Choroid plexus epithelial cell (primary cell): Measurements from ENCODE around the gene SLC6A7.

Source experiments
- DNase-seq: peaks from one replicate; pipeline ENCODE4 v3.0.0-alpha.2; 2010; ENCODE audit warnings: low read depth
- H3K4me3 ChIP-seq: 2 replicates; pipeline ENCODE4 v1.5.1; 2011; ENCODE audit warnings: low read depth, mild to moderate bottlenecking, control low read depth, low read length, moderate library complexity
- TF ChIP-seq, protein P1 (sequence below): conservative IDR thresholded peaks from 2 replicates; pipeline ENCODE4 v1.5.1; 2011; ENCODE audit warnings: low read depth, mild to moderate bottlenecking, control low read depth, inconsistent platforms, low read length, moderate library complexity

Gene SLC6A7

DNA sequence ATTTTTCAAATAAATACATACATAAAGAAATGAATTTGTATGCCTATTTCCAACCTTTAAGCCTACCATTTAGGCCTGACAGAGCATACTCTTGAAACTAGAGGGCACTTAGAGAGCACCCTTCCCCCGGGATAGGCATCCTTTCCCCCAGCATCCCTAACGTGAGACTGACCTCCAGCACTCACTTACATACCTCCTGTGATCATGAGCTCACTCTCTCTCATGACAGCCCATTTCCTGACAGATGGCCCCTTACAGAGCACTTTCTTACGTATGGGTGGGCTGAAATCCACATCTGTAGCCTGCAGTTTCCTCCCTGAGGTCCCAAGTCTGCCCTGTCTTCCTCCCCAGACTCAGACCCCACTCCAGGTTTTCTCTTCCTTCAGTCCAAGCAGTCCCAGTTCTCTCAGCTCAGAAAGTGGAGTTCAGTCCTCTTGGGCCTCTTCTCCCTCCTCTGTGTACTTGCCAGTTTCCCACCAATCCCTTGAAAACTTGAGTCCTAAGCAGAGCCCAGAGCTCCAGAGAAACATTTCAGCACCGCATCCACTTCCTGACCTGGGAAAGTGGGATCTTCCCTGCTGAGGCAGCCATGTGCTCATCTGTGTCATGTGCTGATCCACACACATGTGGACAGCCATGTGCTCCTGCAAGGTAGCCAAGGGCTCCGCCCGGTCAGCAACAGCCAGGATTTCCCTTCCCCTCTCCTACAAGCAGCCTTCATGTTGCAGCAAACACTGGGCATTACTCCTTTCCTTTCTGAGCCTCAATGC is 25.5 kb upstream of the SLC6A7 start:
- DNase-seq, result peak; percentile 35
- TF ChIP-seq, protein P1, sequence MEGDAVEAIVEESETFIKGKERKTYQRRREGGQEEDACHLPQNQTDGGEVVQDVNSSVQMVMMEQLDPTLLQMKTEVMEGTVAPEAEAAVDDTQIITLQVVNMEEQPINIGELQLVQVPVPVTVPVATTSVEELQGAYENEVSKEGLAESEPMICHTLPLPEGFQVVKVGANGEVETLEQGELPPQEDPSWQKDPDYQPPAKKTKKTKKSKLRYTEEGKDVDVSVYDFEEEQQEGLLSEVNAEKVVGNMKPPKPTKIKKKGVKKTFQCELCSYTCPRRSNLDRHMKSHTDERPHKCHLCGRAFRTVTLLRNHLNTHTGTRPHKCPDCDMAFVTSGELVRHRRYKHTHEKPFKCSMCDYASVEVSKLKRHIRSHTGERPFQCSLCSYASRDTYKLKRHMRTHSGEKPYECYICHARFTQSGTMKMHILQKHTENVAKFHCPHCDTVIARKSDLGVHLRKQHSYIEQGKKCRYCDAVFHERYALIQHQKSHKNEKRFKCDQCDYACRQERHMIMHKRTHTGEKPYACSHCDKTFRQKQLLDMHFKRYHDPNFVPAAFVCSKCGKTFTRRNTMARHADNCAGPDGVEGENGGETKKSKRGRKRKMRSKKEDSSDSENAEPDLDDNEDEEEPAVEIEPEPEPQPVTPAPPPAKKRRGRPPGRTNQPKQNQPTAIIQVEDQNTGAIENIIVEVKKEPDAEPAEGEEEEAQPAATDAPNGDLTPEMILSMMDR, result no peak
- no peak overlapping the region for H3K4me3 ChIP-seq

DNA sequence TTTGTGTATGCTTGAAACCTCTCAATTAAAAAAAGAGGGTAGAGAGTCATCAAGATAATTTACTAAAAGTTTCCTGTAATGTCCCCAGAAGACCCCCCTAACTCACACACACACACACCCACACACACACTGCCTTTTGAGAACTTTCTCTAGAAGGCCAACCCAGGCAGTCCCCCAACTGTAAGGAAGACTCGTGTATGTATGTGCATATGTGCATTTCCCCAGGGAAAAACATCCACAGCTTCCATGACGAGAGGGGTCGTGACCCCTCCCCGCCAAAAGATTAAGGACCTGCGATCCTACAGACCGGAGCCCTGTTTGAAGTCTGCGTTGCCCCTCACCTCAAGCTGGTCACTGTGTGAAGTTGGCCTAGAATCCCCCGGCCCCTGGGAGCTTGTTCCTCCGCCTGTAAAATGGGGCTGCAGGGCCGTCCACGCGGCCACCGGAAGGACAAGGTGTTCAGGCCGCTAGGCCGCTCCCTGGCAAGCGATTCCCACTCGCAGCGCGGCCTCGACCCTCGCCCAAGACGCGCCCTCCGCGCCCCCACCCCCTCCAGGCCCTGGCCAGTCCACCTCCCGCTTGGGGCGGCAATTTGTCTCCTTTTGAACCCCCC is 23.7 kb upstream of the SLC6A7 start:
- no peak overlapping the region for H3K4me3 ChIP-seq
- DNase-seq, result no peak
- TF ChIP-seq, protein P1, result no peak

DNA sequence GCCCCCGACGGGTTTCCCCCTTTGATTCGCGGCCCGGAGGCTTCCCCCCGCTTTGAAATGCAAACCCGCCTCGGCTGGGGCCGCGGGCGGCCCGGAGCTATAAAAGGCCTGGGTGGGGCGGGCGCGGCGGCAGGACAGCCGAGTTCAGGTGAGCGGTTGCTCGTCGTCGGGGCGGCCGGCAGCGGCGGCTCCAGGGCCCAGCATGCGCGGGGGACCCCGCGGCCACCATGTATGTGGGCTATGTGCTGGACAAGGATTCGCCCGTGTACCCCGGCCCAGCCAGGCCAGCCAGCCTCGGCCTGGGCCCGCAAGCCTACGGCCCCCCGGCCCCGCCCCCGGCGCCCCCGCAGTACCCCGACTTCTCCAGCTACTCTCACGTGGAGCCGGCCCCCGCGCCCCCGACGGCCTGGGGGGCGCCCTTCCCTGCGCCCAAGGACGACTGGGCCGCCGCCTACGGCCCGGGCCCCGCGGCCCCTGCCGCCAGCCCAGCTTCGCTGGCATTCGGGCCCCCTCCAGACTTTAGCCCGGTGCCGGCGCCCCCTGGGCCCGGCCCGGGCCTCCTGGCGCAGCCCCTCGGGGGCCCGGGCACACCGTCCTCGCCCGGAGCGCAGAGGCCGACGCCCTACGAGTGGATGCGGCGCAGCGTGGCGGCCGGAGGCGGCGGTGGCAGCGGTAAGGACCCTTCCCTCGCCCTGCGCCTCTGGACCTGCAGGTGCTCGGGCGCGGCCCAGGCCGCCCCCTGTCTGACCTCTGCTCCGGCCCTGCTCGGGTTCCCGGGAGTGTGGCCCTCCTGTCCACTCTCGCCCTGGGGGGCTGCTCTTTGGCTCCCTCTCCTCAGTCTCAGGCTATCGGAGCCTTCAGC is 23.0 kb upstream of the SLC6A7 start, which contains the start of gene CDX1:
Gene CDX1 (plus strand): TSS at position 129 of the 862 bp plus-strand sequence. CDS start 99 bp downstream, at position 228.
- TF ChIP-seq, protein P1, result no peak
- no peak within 1 kb of the TSS for H3K4me3 ChIP-seq
- DNase-seq, result no peak

DNA sequence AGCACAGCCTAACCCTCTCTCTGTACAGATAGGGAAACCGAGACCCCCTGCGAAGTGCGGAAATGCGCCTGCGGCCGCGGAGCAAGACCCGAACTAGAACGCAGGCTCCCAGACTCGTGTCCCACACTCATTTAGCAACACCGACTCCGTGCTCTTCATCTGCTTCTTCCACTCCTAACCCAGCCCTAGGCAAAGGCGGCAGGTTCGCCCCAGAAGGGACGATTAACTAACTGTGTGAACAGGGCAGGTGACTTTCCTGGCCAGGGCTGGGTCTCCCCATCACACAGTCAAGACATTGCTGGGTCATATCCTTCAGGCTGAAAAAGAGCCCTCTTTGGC is 22.4 kb upstream of the SLC6A7 start:
- TF ChIP-seq, protein P1, result no peak
- DNase-seq, result no peak
- H3K4me3 ChIP-seq, result no peak overlapping the region

DNA sequence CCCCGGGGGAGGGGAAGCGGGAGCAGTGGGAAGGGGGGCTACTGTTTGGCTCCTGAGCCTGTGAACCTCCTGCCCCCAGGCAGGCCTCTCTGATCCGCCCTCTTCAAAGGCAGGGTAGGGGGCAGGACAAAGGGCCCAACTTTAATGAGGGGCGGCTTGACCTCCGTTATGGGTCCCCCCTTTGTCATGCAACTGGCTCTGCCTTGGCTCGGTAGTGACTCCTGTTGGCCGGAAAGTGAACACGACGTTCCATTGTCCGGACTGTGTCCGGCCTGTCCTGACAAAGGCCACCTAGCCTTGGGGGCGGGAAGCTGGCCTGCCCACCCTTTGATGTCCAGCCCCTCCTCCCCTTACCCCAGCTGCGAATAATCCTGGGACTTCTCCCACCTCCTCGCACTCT is 22.0 kb upstream of the SLC6A7 start:
- DNase-seq, result no peak
- H3K4me3 ChIP-seq, result no peak overlapping the region
- TF ChIP-seq, protein P1, result peak; percentile 28

DNA sequence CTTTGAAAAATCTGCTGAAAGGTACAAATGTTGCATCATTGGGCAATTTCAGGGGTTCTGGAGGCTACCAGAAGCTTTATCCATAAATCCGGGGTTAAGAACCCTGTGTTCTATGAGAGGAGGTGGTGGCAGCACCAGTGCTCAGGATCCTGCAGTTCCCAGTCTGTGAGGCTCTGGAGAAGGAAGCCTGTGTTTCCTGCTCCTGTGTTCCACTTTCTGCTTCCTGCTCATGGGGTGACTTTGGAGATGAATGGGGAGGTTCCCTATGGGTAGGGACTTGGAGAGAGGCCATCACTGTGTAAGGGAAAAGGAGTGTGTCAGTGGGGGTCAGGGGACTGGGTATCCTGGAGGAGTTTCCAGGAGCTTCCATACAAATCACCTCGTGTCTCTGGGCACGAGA is 21.0 kb upstream of the SLC6A7 start:
- TF ChIP-seq, protein P1, result no peak
- no peak for DNase-seq
- H3K4me3 ChIP-seq, result no peak overlapping the region
